Measurements from ENCODE around the gene LRRC8D.

DNA sequence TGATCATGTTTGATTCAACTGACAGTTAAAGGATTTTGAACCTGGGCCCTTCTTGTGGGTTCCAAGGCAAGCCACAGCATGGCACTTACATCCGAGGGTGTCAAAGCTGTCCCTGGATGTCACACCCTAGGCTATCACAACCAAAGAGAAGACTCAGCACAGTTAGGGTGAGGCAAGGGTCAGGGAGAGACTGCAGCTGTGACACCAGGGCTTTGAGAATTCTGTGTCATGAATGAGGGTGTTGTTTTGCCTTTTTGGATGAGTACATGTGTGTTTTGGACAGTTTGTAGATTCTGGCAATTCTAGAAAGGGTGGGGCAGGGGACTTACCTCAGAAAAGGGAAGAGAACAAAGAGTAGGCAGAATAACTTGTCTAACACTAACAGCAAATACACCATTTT, 136.3 kb downstream of the LRRC8D start:
- TF ChIP-seq, protein P1, sequence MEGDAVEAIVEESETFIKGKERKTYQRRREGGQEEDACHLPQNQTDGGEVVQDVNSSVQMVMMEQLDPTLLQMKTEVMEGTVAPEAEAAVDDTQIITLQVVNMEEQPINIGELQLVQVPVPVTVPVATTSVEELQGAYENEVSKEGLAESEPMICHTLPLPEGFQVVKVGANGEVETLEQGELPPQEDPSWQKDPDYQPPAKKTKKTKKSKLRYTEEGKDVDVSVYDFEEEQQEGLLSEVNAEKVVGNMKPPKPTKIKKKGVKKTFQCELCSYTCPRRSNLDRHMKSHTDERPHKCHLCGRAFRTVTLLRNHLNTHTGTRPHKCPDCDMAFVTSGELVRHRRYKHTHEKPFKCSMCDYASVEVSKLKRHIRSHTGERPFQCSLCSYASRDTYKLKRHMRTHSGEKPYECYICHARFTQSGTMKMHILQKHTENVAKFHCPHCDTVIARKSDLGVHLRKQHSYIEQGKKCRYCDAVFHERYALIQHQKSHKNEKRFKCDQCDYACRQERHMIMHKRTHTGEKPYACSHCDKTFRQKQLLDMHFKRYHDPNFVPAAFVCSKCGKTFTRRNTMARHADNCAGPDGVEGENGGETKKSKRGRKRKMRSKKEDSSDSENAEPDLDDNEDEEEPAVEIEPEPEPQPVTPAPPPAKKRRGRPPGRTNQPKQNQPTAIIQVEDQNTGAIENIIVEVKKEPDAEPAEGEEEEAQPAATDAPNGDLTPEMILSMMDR (conservative IDR thresholded peaks at IDR 0.05; ENCODE audit: low read length) = no peak
- TF ChIP-seq EZH2phosphoT487 (IDR thresholded peaks at IDR 0.05; ENCODE audit: borderline replicate concordance) = no peak
